ENCODE data around the gene CREBZF.
A peak's percentile ranks its signal among the peaks of the same experiment; 100 is the strongest.
"Not testable (repeated sequence)": the region's sequence is repeated elsewhere in the genome, so short reads cannot be mapped to it uniquely, and the experiment has no call there.

The CREBZF gene

GRCh38 chr11:85670949-85671663, 6.2 kb upstream of the CREBZF start:
- not testable (repeated sequence) for DNase-seq

GRCh38 chr11:85668157-85668556, 3.2 kb upstream of the CREBZF start:
- DNase-seq, result no peak

- DNase-seq, result no peak
Observed at GRCh38 chr11:85666687-85667086, 1.8 kb upstream of the CREBZF start.

GRCh38 chr11:85665733-85666132, 804 bp upstream of the CREBZF start:
- no peak for DNase-seq

- DNase-seq, result peak; percentile 74
Observed at GRCh38 chr11:85663753-85664614, 945 bp downstream of the CREBZF start.

GRCh38 chr11:85663080-85663752, 1.7 kb downstream of the CREBZF start:
- no peak for DNase-seq

GRCh38 chr11:85661972-85662664, 2.8 kb downstream of the CREBZF start:
- no peak for DNase-seq

GRCh38 chr11:85658180-85658579, 6.7 kb downstream of the CREBZF start:
- DNase-seq, result no peak

- no peak for DNase-seq
Observed at GRCh38 chr11:85656777-85657176, 8.2 kb downstream of the CREBZF start.

- not testable (repeated sequence) for DNase-seq
Observed at GRCh38 chr11:85654343-85654742, 10.6 kb downstream of the CREBZF start.

- no peak for DNase-seq
Observed at GRCh38 chr11:85652786-85653447, 12.0 kb downstream of the CREBZF start.

- no peak for DNase-seq
Observed at GRCh38 chr11:85651118-85651517, 13.8 kb downstream of the CREBZF start.

GRCh38 chr11:85647604-85648299, 17.2 kb downstream of the CREBZF start, which contains the start of gene TMEM126A:
Gene TMEM126A (plus strand): TSS chr11:85647967. CDS start chr11:85650256, 2,289 bp downstream.
- peak; percentile 90 for DNase-seq

GRCh38 chr11:85647078-85647477, 17.9 kb downstream of the CREBZF start:
- no peak for DNase-seq

GRCh38 chr11:85643191-85643614, 21.7 kb downstream of the CREBZF start:
- no peak for DNase-seq

GRCh38 chr11:85634747-85635146, 30.2 kb downstream of the CREBZF start:
- no peak for DNase-seq

GRCh38 chr11:85628771-85629341, 36.1 kb downstream of the CREBZF start:
- peak; percentile 74 for DNase-seq

GRCh38 chr11:85627998-85628770, 36.7 kb downstream of the CREBZF start, which contains the start of gene TMEM126B:
Gene TMEM126B (plus strand): TSS chr11:85628593. CDS start chr11:85628608, 15 bp downstream.
- peak; percentile 99 for DNase-seq

GRCh38 chr11:85627332-85627997, 37.5 kb downstream of the CREBZF start, which contains the start of gene DLG2:
Gene DLG2 (minus strand): TSS chr11:85627344.
- DNase-seq, result no peak

- DNase-seq, result no peak
Observed at GRCh38 chr11:85626496-85626895, 38.4 kb downstream of the CREBZF start.
